Erythroblast (primary cell): ENCODE data around the gene KRT5.

Experiments used
- GATA1 ChIP-seq: IDR thresholded peaks from 2 replicates; pipeline ENCODE4 v1.6.1; 2011; ENCODE audit warnings: low read depth, mild to moderate bottlenecking, control low read depth, low read length, moderate library complexity
- POLR2A ChIP-seq: IDR thresholded peaks from 2 replicates; pipeline ENCODE4 v1.6.1; 2011; ENCODE audit warnings: mild to moderate bottlenecking, low read length

GRCh38 chr12:52488736-52489135 lies 31.5 kb downstream of the KRT5 start:
- TF ChIP-seq POLR2A (no peak), GATA1 (no peak)
